GM21717 (cell line): ENCODE measurements around the gene SLC6A20.
"Not testable (repeated sequence)": the region's sequence is repeated elsewhere in the genome, so short reads cannot be mapped to it uniquely, and the experiment has no call there.

Experiments used
- ATAC-seq: cut with Tn5 transposase; IDR thresholded peaks from one replicate; pipeline ENCODE4 v1.9.1; 2021; ENCODE audit warnings: mild to moderate bottlenecking, moderate library complexity; ENCODE audit not compliant: unreplicated experiment

The SLC6A20 gene

GRCh38 chr3:45761831-45762230, 34.5 kb downstream of the SLC6A20 start:
- no peak for ATAC-seq

GRCh38 chr3:45760878-45761711, 35.2 kb downstream of the SLC6A20 start:
- no peak for ATAC-seq

- no peak for ATAC-seq
Observed at GRCh38 chr3:45759851-45760250, 36.5 kb downstream of the SLC6A20 start.

- no peak for ATAC-seq
Observed at GRCh38 chr3:45758871-45759270, 37.5 kb downstream of the SLC6A20 start.

GRCh38 chr3:45757141-45757540, 39.2 kb downstream of the SLC6A20 start:
- ATAC-seq = not testable (repeated sequence)

- ATAC-seq = no peak
Observed at GRCh38 chr3:45756055-45756454, 40.3 kb downstream of the SLC6A20 start.

- no peak for ATAC-seq
Observed at GRCh38 chr3:45754461-45754860, 41.9 kb downstream of the SLC6A20 start.

GRCh38 chr3:45753095-45753494, 43.2 kb downstream of the SLC6A20 start:
- ATAC-seq = no peak

- no peak for ATAC-seq
Observed at GRCh38 chr3:45751537-45752242, 44.6 kb downstream of the SLC6A20 start.

- ATAC-seq = no peak
Observed at GRCh38 chr3:45749880-45750279, 46.5 kb downstream of the SLC6A20 start.

- not testable (repeated sequence) for ATAC-seq
Observed at GRCh38 chr3:45749036-45749600, 47.2 kb downstream of the SLC6A20 start.

- no peak for ATAC-seq
Observed at GRCh38 chr3:45748068-45748467, 48.3 kb downstream of the SLC6A20 start.

- no peak for ATAC-seq
Observed at GRCh38 chr3:45746777-45747622, 49.3 kb downstream of the SLC6A20 start.

GRCh38 chr3:45746165-45746776, 50.1 kb downstream of the SLC6A20 start:
- no peak for ATAC-seq

- no peak for ATAC-seq
Observed at GRCh38 chr3:45742461-45743089, 53.8 kb downstream of the SLC6A20 start.

GRCh38 chr3:45741742-45742460, 54.4 kb downstream of the SLC6A20 start:
- no peak for ATAC-seq

GRCh38 chr3:45741247-45741646, 55.1 kb downstream of the SLC6A20 start:
- ATAC-seq = no peak

GRCh38 chr3:45739991-45740390, 56.3 kb downstream of the SLC6A20 start:
- no peak for ATAC-seq

GRCh38 chr3:45737234-45737633, 59.1 kb downstream of the SLC6A20 start:
- no peak for ATAC-seq
